ENCODE data around the gene VPS36.

- TF ChIP-seq CTCF (IDR thresholded peaks at IDR 0.05) (no peak), EZH2 (IDR thresholded peaks at IDR 0.05; ENCODE audit: borderline replicate concordance, insufficient read depth, low read depth, low read length, poor library complexity, severe bottlenecking) (no peak)
Observed at GRCh38 chr13:52447354-52447753, 3.1 kb downstream of the VPS36 start.

Measured in B cell (primary cell).